Cardiac muscle cell (in vitro differentiated cells and primary cell): Measurements from ENCODE around the gene TBX4. TPM values are rescaled to one million over a fixed set of nuclear protein-coding genes. Genes with fewer than 3 reads are reported as not detected.
A peak's percentile ranks its signal among the peaks of the same experiment; 100 is the strongest.

Experiments
- DNase-seq, 2 donors: peaks; one replicate each; pipeline versions ENCODE4 v3.0.0 to v3.0.0-alpha.2; 2010 to 2017; ENCODE audit warnings: low read depth in 1 of 2, low spot score in 1 of 2
- H3K27ac ChIP-seq: fragments of 200-600 bp; sonication (generic); 2 replicates; pipeline ENCODE4 v1.5.1; 2016
- H3K27me3 ChIP-seq: fragments of 200-600 bp; sonication (generic); 2 replicates; pipeline ENCODE4 v1.6.0; 2016; ENCODE audit warnings: control low read depth
- H3K36me3 ChIP-seq: fragments of 200-600 bp; sonication (generic); 2 replicates; pipeline ENCODE4 v1.5.1; 2016; ENCODE audit warnings: control low read depth
- H3K4me1 ChIP-seq: fragments of 200-600 bp; sonication (generic); 2 replicates; pipeline ENCODE4 v1.8.1; 2017; ENCODE audit warnings: low read depth, mild to moderate bottlenecking, mixed run types
- H3K4me3 ChIP-seq: fragments of 200-600 bp; sonication (generic); 2 replicates; pipeline ENCODE4 v1.5.1; 2016; ENCODE audit warnings: mild to moderate bottlenecking
- H3K9me3 ChIP-seq: fragments of 200-600 bp; sonication (generic); 2 replicates; pipeline ENCODE4 v1.5.1; 2017; ENCODE audit warnings: low read depth, mild to moderate bottlenecking, control low read depth
- polyA plus RNA-seq: library from polyadenylated mRNA; unstranded; fragments of >200 nt; fragmentation: Nextera tagmentation; extraction: Ambion mirVana; gene quantifications from 2 replicates; pipeline ENCODE4 v1.2.1, GENCODE V29; 2016
- total RNA-seq: library from RNA; depleted of rRNA; stranded (reverse); fragments of >200 nt; gene quantifications from 2 replicates; pipeline ENCODE4 v1.2.3, GENCODE V29; 2016
- TF ChIP-seq, protein P1 (sequence below): IDR thresholded peaks from 2 replicates; pipeline ENCODE4 v1.5.1; 2012; ENCODE audit warnings: low read depth, mild to moderate bottlenecking, low read length

The TBX4 gene
- total RNA-seq (1.6 and 1.9 TPM in 2 replicates), polyA plus RNA-seq (0.54 and 2.6 TPM in 2 replicates)

DNA sequence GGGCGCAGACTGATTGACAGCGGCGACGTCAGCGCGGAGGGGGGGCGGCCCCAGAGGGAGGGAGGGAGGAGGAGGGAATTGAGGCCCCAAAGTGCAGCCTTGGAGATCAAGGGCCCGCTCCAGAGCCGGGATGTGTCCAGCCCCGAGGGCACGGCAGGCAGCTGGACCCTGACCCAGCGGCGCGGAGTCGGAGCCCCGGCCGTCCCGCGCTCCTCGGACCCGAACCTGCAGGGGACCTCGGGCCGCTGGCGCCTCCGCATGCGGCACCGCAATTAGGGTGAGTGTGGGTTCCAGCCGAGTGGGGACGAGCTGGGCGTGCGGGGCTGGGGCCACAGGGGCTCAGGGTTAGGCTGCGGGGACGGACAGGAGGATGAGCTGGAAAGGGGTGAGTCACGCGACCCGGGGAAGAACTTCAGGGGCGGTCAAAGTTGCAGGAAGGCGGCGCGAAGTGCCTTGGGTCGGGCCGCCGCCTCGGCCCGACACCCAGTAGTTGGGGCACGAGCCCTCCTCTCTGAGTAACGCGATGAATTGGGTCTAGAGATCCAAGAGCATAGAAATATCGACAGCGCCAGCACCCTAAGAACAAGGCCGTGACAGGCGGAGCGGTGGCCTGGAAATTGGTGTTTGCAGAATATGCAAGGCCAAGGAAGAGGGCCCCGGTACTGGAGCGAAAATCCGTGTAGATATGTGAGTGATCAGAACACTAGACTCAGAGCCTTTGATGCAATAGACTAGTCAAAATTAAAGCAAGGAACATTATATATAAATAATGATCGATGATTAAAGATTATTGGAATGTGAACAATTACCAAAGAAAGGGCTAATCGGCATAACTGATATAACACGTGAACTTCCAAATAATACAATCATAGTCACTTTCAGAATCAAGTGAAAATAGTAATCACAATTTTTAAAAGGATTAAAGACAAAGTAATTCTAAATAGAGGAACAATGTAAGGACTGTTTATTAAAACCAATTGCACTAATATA lies at the start of gene TBX4:
Gene TBX4, plus strand, starts transcription at position 122 of the 990 bp plus-strand sequence. CDS start 4,069 bp downstream, outside the sequence.
- H3K4me1 ChIP-seq, result no peaks in the 10 kb centered on the region
- no peaks in the 10 kb centered on the region for H3K36me3 ChIP-seq
- TF ChIP-seq, protein P1, sequence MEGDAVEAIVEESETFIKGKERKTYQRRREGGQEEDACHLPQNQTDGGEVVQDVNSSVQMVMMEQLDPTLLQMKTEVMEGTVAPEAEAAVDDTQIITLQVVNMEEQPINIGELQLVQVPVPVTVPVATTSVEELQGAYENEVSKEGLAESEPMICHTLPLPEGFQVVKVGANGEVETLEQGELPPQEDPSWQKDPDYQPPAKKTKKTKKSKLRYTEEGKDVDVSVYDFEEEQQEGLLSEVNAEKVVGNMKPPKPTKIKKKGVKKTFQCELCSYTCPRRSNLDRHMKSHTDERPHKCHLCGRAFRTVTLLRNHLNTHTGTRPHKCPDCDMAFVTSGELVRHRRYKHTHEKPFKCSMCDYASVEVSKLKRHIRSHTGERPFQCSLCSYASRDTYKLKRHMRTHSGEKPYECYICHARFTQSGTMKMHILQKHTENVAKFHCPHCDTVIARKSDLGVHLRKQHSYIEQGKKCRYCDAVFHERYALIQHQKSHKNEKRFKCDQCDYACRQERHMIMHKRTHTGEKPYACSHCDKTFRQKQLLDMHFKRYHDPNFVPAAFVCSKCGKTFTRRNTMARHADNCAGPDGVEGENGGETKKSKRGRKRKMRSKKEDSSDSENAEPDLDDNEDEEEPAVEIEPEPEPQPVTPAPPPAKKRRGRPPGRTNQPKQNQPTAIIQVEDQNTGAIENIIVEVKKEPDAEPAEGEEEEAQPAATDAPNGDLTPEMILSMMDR, result no peak
- H3K9me3 ChIP-seq, result no peaks in the 10 kb centered on the region
- peak within 1 kb of the TSS; percentile 7 for H3K4me3 ChIP-seq
- no peak for DNase-seq
- no peak within 1 kb of the TSS for H3K27ac ChIP-seq
- peaks cover 98% of the 10 kb centered on the region for H3K27me3 ChIP-seq

DNA sequence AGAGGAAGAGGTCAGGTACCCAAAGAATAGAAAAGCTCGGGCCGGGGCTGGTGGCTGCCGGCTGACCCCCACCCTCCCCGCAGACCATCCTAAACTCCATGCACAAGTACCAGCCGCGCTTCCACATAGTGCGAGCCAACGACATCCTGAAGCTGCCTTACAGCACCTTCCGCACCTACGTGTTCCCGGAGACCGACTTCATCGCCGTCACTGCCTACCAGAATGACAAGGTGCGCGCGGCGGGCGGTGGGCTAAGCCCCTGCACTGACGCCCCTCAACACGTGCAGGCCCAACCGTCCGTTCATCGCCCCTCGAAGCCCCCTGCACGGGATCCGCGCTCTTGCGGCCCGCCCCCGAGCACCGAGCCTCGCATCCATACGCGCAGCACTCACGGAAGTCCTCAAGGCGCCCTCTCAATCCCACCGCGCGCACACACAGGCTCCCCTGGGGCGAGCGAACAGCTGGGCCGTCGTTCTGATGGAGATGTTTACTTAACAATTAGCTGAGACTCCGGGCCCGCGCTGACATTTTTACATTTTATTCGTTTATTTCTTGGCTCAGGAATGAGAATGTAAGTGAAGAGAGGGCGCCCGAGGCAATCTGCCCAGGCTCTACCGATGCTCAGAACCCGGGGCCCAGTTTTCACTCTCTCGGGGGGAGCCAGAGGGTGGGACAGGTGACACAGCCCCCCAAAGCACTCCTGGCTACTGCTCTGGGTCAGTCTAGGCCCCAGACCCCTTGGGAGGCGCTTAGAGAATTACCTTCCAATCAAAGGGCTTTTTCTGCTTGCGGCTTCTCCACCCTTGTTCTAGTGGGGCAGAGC lies 49.0 kb upstream of the TBX4 start:
- peak in 1 of 2 donors; percentile 39 for DNase-seq
- peaks cover 58% of the 10 kb centered on the region for H3K27me3 ChIP-seq
- no peak overlapping the region for H3K27ac ChIP-seq
- H3K4me1 ChIP-seq, result peaks cover 39% of the 10 kb centered on the region
- TF ChIP-seq, protein P1, result no peak
- H3K9me3 ChIP-seq, result no peaks in the 10 kb centered on the region
- peak overlapping the region; percentile 63 for H3K4me3 ChIP-seq
- peaks cover 27% of the 10 kb centered on the region for H3K36me3 ChIP-seq

DNA sequence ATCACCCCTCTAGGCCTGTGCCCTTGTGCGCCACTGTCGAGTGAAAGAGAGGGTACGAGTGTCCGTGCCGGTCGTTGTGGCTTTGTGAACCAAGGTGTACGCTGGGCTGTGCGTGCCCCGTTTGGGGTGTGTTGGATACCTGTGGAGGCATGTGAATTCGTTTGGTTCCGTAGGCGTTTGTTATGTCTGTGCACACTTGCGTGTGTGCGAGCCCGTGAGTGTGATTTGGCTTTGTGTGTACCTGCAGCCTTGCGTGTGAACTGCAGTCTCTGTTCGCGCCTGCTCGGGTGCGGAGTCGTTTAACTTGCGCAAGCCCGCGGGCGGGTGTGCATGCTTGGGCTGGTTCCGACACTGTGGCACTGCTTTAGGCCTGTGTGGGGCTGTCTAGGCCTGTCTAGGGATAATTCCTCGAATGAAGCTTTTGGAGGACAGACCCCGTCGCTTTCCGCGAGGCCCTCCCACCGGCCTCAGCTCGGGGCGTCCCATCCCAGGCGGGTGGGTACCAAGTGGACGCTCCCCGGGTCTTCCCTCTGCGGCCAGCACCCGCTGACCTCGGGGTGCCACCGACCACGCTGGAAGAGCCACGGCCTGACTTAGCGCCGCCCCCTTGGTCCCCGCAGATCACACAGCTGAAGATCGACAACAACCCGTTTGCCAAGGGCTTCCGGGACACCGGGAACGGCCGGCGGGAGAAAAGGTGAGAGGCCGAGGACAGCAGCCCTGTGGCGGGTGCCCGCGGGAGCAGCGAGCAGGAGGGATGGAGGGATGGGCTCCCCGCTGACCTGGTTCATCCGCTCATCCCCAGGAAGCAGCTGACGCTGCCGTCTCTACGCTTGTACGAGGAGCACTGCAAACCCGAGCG lies 48.2 kb upstream of the TBX4 start:
- H3K27me3 ChIP-seq, result peaks cover 63% of the 10 kb centered on the region
- TF ChIP-seq, protein P1, result no peak
- H3K36me3 ChIP-seq, result peaks cover 29% of the 10 kb centered on the region
- no peaks in the 10 kb centered on the region for H3K9me3 ChIP-seq
- peak overlapping the region; percentile 63 for H3K4me3 ChIP-seq
- DNase-seq, result no peak
- peaks cover 44% of the 10 kb centered on the region for H3K4me1 ChIP-seq
- no peak overlapping the region for H3K27ac ChIP-seq

DNA sequence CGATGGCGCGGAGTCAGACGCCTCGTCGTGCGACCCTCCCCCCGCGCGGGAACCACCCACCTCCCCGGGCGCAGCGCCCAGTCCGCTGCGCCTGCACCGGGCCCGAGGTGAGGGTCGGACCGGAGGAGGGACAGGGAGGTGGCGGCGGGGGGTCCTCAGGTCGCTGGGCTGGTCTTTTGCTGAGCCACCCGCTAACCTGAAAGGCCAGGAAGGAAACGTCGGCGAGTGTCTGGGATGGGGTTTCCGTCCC lies 47.6 kb upstream of the TBX4 start:
- Histone ChIP-seq H3K9me3 (no peaks in the 10 kb centered on the region), H3K4me3 (peak overlapping the region; percentile 63), H3K36me3 (peaks cover 29% of the 10 kb centered on the region), H3K27me3 (peaks cover 66% of the 10 kb centered on the region), H3K27ac (peak overlapping the region; percentile 67), H3K4me1 (peaks cover 47% of the 10 kb centered on the region)
- TF ChIP-seq, protein P1, result no peak
- DNase-seq, result no peak
